Neural cell (in vitro differentiated cells): ENCODE data around the gene DLAT.

ENCODE experiments used
- CTCF ChIP-seq: fragments of 450-650 bp; IDR thresholded peaks from 2 replicates; pipeline ENCODE4 v1.5.1; 2014; ENCODE audit warnings: antibody characterized with exemption, mild to moderate bottlenecking, moderate library complexity; ENCODE audit not compliant: poor library complexity, severe bottlenecking
- EP300 ChIP-seq: fragments of 450-650 bp; conservative IDR thresholded peaks from 2 replicates; pipeline ENCODE4 v1.6.1; 2014; ENCODE audit warnings: antibody characterized with exemption, mild to moderate bottlenecking, moderate library complexity; ENCODE audit not compliant: poor library complexity, severe bottlenecking
- EZH2 ChIP-seq: fragments of 200-600, 300-800 bp; shearing (Covaris generic), sonication (generic); IDR thresholded peaks from 2 replicates; pipeline ENCODE4 v1.6.1; 2014; ENCODE audit warnings: antibody characterized with exemption, low read length, borderline replicate concordance, mild to moderate bottlenecking; ENCODE audit not compliant: insufficient read depth, poor library complexity, severe bottlenecking
- MXI1 ChIP-seq: fragments of 450-650 bp; conservative IDR thresholded peaks from 2 replicates; pipeline ENCODE4 v1.6.1; 2014; ENCODE audit warnings: antibody characterized with exemption, mild to moderate bottlenecking; ENCODE audit not compliant: poor library complexity, severe bottlenecking
- POLR2AphosphoS5 ChIP-seq: IDR thresholded peaks from 2 replicates; pipeline ENCODE4 v1.6.1; 2012
- RAD21 ChIP-seq: fragments of 450-650 bp; conservative IDR thresholded peaks from 2 replicates; pipeline ENCODE4 v1.6.1; 2014; ENCODE audit warnings: antibody characterized with exemption, mild to moderate bottlenecking, moderate library complexity
- REST ChIP-seq: IDR thresholded peaks from 2 replicates; pipeline ENCODE4 v1.6.1; 2012; ENCODE audit warnings: borderline replicate concordance
- TAF1 ChIP-seq: IDR thresholded peaks from 2 replicates; pipeline ENCODE4 v1.6.1; 2012; ENCODE audit warnings: low read depth

GRCh38 chr11:112085822-112086421, 60.7 kb downstream of the DLAT start:
- TF ChIP-seq MXI1, result no peak
- no peak for TF ChIP-seq CTCF
- no peak for TF ChIP-seq EZH2
- no peak for TF ChIP-seq EP300
- TF ChIP-seq POLR2AphosphoS5, result no peak
- TF ChIP-seq REST, result no peak
- TF ChIP-seq RAD21, result no peak
- no peak for TF ChIP-seq TAF1
